HG02852 (cell line): ENCODE measurements around the gene SERPINA3.

Source experiments
- ATAC-seq: cut with Tn5 transposase; IDR thresholded peaks from one replicate; pipeline ENCODE4 v1.9.1; 2021; ENCODE audit warnings: mild to moderate bottlenecking, moderate library complexity; ENCODE audit not compliant: unreplicated experiment

Gene SERPINA3

DNA sequence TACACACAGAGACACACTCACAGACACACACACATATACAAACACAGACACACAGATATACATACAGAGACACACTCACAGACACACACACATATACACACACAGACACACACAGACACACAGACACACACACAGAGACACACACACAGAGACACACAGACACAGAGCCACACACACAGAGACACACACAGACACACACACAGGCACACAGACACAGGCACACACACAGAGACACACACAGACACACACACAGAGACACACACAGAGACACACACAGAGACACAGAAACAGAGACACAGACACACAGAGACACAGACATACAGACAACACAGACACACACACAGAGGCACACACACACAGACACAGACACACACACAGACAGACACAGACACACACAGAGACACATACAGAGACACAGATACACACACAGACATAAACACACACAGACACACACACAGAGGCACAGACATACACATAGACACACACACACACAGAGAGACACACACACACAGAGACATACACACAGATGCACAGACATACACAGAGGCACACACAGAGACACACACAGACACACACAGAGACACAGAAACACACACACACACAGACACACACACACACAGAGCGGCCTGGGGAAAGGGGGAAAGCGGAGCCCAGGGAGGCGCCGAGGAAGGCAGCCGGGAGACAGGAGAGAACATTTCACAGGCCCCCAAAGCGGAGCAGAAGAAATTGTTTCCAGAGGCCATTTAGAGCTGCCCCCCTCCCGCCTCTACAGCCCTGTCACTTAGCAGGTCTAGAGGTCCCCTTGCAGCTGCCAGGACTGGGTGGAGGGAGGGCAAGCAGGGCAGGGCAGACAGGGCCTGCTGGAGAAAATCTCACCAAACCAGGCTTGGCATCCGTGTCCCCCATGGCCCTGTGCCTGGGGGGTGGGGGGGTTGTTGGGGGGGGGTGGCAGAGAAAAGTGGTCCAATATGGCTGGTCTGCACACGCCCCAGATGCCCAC lies 38.9 kb downstream of the SERPINA3 start:
- no peak for ATAC-seq

DNA sequence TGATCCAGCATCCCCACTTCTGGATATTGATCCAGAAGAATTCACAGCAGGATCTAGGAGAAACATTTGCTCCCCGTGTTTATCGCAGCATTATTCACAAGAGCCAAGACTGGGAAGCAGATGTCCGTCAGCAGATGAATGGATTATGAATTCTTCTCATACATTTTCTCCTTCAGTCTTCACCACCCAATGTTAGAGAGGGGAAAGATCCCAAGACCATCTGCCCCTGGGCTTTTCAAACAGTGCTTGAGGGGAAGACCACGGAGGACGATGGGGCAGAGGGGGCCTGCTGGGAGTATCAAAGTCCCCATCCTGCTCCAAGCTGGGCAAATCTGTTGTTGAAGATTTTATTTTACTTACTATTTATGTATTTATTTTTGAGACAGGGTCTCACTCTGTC lies 41.1 kb downstream of the SERPINA3 start:
- ATAC-seq = no peak

DNA sequence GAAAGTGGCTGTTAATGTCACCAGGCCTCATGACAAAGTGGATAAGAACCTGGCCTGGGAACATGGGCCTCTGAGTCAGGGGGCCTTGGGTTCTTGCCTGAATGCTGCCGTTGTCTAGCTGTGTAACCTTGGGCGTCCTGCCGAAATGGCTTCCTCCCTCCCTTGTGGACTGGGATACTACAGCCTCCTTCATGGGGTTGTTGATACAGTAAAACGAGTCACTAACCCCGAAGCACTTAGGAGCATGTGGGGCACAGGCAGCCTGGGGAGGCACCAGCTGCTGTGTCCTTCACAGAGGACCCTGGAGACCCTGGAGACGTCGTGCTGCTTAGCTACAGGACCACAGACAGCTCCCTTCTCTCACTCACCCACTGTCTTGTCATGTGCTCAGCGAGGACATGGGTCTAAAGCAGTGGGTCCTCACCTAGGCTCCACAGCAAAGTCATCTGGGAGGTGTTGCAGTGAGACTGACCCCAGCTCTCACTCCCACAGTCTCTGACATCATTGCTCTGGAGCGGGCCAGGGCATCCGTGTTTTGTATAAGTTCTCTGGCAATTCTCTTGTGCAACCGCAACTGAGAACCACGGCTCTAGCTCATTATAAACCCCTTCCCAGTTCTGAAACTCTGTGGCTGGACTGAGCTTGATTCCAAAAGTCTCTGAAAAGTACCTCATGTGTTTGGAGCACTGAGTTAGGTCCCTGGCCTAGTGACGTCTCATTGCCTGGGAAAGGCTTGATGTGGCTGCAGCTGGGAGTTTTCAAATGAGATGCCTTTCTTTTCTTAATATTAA lies 42.1 kb downstream of the SERPINA3 start:
- ATAC-seq = no peak

DNA sequence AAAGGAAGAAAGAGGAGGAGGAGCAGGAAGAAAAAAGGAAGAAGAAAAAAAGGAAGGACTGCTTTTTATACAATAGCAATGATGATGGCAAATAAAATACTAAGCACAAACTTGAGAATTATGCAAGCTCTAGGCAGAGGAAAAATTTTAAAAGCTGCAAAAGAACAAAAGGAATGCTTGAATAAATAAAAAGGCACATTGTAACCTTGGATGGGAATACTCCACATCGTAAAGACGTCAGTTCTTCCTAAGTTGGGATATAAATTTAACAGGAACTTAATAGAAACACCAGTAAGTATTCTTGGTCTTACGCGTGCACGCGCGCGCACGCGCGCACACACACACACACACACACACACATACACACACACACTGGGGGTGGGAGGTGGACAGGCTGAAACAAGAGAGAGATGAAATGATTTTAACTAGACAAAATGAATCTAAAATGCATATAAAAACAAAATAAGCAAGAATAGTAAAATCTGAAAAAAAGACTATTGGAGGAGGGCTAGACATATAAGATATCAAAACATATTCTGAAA lies 43.0 kb downstream of the SERPINA3 start:
- no peak for ATAC-seq

DNA sequence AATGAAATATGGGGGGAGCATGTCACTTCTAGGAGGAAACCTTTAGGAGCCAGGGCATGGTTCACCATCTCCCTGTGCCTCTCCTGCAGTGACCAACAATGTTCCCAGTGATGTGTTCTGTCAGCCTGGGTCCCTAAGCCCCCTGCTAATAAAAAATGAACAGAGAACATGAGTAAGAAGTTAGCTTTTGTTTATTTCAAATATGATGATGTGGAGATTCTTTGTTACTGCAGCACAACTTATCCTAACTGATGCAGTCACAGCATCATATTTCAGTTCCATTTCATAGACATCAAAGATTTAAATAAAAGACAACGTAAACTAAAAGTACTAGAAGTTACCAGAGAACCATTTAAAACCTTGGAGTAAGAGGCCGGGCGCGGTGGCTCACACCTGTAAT lies 43.9 kb downstream of the SERPINA3 start:
- no peak for ATAC-seq

DNA sequence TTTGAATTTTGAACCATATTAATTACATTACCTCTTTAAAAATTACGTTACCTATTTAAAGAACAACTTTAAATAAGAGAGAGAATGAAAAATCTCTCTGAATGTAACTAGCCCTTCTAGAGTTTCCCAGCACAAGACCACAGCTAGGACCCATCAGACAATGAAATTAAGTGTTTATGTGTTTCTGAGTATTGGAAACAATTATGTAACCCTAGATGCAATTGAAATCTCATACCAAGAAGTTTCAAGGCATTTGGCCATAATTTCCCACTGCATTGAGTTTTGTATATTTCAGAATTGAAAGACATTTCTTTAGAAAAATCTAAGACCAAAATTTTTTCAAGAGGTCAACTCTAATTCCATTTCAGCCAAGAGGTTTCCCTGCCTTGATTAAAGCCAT lies 47.1 kb downstream of the SERPINA3 start:
- ATAC-seq = no peak

DNA sequence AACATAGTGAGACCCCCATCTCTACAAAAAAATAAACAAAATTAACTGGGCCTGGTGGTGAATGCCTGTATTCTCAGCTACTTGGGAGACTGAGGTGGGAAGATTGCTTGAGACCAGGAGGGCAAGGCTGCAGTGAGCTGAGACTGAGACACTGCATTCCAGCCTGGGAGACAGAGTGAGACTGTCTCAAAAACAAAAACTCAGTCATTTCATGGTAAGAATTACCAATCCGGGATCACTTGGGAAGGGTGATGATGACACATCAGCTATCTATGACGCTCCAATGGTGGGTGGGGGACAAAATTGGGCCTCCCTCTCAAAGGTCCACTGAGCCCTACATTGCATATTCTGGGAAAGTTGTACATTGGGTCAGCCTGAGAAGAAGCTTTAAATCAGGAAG lies 47.7 kb downstream of the SERPINA3 start:
- no peak for ATAC-seq

DNA sequence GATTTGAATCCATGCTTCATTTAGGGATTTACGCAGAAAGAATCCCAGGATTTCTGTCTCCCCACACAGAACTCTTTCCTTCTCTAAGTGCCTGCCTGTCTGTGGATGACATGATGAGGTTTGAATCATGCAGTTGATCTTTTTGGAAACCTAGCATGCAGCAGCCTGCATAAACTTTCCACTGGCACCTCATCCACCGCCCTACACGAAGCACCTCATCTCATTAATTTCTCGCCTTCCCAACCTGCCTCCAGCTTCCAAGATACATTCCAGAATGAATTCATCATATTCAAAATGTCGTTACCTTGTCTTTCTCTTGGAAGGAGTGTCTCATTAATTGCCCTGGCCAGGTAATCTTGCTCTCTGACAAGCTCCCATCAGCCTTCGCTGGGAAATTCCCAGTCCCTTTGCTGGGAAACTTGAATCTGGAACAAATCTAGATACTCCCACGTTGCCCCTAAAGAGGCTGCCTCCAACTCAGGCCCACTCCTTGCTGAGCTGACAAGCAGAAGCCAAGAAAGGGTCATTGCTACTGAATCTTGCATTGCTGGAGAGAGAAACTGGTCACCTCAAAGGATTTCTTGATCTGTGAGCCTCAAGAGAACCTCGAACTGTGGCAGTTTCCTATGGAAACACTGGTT lies 48.2 kb downstream of the SERPINA3 start:
- no peak for ATAC-seq

DNA sequence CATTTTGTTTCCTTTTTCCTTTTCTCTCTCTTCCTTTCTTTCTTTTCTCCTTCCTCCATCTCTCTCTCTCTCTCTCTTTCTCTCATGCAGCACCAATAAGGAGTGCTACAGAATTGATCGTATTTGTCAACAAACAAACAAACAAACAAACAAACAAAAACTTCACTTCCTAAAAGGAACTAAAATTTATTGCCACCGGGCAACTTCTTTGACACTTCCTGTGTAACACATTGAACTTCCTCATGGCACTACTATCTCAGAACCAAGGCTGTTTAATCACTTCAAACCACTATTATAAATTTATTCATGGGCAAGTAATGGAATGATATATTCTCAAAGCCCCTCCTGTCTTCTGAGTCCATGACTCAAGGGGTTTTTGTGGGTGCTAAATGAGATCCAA lies 51.3 kb downstream of the SERPINA3 start:
- ATAC-seq = no peak

DNA sequence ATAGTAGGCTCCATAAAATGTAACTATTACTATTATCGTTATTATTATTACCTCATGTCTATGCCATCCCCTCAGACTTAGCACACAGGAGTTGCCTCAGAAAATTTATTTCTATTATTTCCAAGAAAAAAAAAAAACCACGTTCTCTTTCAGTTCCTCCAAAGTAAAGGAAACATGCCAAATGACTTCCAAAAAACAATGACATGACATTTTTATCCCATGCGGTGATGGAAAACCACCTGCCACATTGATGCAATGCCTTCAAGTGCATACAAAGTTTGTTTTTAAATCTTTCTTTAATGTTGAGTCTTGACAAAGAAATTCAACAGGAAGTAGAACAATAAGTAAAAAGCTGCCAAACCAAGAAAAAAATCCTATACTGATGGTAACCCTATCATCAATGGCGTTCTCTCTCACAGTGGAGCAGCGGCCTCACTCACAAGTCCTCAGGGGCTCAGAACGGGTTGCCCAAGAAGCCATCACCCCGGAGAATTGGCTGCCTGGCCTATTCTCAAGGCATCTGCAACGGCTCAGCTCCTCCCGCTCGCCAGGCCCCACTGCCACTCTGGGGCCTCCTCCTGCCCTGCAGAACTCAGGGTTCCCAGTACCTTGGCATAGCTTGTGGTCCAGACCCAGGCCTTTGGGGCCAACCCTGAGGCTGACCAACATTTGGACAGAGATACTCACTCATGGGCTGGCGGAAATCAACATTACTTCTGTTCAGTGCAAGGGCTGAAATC lies 51.9 kb downstream of the SERPINA3 start:
- ATAC-seq = no peak

DNA sequence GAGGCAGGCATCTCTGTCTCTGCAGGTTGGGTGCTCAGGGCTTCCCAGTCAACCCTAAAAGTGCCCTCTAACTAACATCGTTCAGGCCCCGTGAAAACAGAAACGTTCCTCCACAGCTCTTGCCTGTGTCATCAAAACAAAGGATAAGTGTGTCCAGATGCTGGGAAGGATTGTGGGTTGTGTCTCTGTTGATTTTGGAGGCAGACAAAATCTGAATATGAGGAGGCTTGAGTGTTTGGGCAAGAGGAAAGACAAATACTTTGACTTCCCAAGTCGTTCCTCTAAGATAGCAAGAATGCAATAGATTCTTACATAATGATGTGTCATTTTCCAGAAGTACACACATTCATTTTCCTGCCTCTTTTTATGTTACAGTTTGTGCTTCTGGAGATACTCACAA lies 52.9 kb downstream of the SERPINA3 start:
- ATAC-seq = no peak

DNA sequence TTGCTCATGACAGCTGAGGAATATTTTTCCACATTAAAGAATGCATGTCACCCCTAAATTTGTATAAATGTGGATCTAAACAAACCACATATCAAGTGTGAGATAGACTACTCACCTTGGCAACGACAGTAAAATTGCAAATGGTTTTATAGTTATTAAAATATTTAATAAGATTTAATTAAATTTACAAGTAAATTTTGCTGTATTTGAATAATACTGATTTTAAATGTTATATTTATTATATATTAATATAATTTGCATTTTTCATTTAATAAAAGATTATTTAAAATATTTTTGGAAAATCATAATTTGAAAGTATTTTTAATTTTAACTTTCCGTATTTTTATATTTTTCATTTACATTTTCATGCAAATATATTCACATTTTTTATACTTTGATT lies 53.4 kb downstream of the SERPINA3 start:
- no peak for ATAC-seq

DNA sequence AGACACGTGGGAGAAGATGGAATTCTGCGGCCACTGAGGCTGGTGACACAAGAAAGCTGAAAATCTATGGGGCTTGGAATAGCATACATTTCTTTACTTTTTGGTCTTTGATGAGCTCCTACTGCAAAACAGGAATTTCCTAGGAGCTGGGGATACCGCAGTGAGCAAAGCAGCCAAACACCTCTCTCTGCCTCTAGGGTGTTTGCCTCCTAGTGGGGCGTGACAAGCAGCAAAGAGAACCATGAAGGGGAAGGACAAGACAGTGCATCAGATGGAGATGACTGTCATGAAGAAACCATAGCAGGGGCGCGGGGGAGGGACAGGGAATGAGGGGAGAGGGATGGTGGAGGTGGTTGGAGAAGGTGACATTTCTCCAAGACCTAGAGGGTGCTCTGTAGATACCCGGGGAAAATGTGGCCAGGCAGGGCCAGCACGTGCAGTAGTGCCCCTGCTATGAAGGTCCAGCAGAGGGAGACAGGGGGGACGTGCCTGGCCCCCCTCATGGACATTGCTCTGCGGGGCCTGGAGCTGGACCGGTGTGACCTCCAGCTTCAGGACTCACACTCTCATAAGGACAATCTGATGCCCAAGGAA lies 58.6 kb downstream of the SERPINA3 start:
- ATAC-seq = no peak

DNA sequence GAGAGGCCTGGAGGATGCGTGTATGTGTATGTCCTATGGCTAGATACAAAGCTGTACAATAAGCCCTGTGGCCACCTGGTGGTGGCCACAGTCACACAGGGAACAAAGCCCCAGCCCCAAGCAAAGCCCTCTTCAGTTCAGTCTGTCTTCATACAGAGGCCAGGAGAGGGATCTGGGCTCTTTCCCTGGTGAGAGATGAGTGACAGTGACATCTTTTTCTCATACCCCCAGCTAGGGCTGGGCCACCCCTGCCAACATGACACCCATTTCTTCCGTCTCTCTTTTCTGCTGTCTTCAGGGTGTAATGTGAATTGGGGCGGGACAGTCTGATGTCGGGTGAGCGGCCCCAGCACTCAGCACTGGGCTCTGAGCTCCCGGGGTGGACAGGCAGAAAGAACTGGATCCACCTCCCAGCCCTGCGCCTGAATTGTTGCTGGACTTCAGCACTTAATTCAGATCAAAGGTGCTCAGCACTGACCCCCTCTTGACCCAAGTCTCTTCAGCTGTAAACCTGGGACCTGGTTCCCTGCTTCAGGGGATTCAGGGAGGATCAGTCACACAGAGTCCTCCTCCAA lies 59.8 kb downstream of the SERPINA3 start:
- ATAC-seq = no peak

DNA sequence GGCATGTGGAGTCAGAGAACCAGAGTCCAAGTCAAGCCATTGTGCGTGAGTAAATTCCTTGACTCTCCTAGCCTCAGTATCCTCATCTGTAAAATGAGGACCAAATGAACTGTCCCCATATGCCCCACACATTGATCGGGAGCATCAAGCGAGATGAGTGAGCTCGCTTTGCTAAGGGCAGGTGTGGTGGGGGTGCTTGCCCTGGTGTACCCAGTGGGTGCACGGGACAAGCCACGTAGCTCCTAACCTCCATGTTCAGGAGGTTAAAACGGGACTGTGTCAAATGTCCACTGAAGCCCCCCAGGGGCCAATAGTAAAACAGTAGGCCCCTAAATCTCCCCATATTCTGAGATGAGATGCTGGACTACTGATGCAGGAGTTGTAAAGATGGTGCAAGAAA lies 60.9 kb downstream of the SERPINA3 start:
- no peak for ATAC-seq
